K562 treated with DMSO at 1 percent for 24 hours (cell line): ENCODE data around the gene ATP5PB. TPM values are rescaled to one million over a fixed set of nuclear protein-coding genes. Genes with fewer than 3 reads are reported as not detected.

Source experiments
- total RNA-seq: library from RNA; unstranded; fragments of 300-600 nt; gene quantifications from 2 replicates; pipeline ENCODE4 v1.2.3, GENCODE V29; 2022; ENCODE audit warnings: low read depth; ENCODE audit not compliant: insufficient read depth

The ATP5PB gene
- total RNA-seq: 156 and 164 TPM in 2 replicates

GRCh38 chr1:111448918-111449702 is at the start of gene ATP5PB, which contains the start of gene WDR77:
Gene ATP5PB, plus strand, starts transcription at chr1:111449464. Its CDS starts 78 bp downstream, at chr1:111449542.
Gene WDR77, minus strand, starts transcription at chr1:111449256. Its CDS starts 87 bp downstream, at chr1:111449169.

GRCh38 chr1:111503585-111504060 is 54.4 kb downstream of the ATP5PB start, which contains the start of the genes ADORA3 and TMIGD3:
Gene ADORA3, minus strand, starts transcription at chr1:111503633. Its CDS starts 279 bp downstream, at chr1:111503354.
Gene TMIGD3, minus strand, starts transcription at chr1:111503633. Its CDS starts 279 bp downstream, at chr1:111503354.

Other genes starting within 250 kb of the ATP5PB start
- gene DENND2D, start 248.8 kb upstream of the ATP5PB start, total RNA-seq: not detected in 2 replicates
- 0.27 TPM in 1 of 2 replicates, not detected in the other for gene CHI3L2, start 221.8 kb upstream of the ATP5PB start, total RNA-seq
- gene CHIA, start 158.6 kb upstream of the ATP5PB start, total RNA-seq: not detected in 2 replicates
- gene OVGP1, start 21.7 kb upstream of the ATP5PB start, total RNA-seq: 0.49 and 1.3 TPM in 2 replicates
- gene WDR77, start 208 bp upstream of the ATP5PB start, total RNA-seq: 26.8 and 27.1 TPM in 2 replicates
- 1.4 and 1.9 TPM in 2 replicates for gene C1orf162, start 24.5 kb downstream of the ATP5PB start, total RNA-seq
- gene ADORA3, start 54.2 kb downstream of the ATP5PB start, total RNA-seq: 0.82 TPM in 1 of 2 replicates, not detected in the other
- not detected in 2 replicates for gene TMIGD3, start 54.2 kb downstream of the ATP5PB start, total RNA-seq
- 41.1 and 49.1 TPM in 2 replicates for gene RAP1A, start 170.3 kb downstream of the ATP5PB start, total RNA-seq